HFFc6 (cell line): ENCODE results near the gene HLA-DOB. TPM values are rescaled to one million over a fixed set of nuclear protein-coding genes. Genes with fewer than 3 reads are reported as not detected.

Source experiments
- DNase-seq: peaks from one replicate; pipeline ENCODE4 v3.0.0-alpha.2; 2018
- H3K27ac Mint-ChIP-seq: 2 replicates; pipeline ENCODE4 v1.8.0; 2020; ENCODE audit warnings: mild to moderate bottlenecking, mixed read lengths
- H3K27me3 Mint-ChIP-seq: 2 replicates; pipeline ENCODE4 v1.8.0; 2021; ENCODE audit warnings: mild to moderate bottlenecking, moderate library complexity, mixed read lengths; ENCODE audit not compliant: insufficient read depth
- H3K36me3 Mint-ChIP-seq: 2 replicates; pipeline ENCODE4 v1.8.0; 2021; ENCODE audit warnings: low read depth, mixed read lengths
- H3K4me1 Mint-ChIP-seq: 2 replicates; pipeline ENCODE4 v1.8.0; 2020; ENCODE audit warnings: low read depth, mixed read lengths
- H3K4me3 Mint-ChIP-seq: 2 replicates; pipeline ENCODE4 v1.8.0; 2020; ENCODE audit warnings: mild to moderate bottlenecking, moderate library complexity, mixed read lengths
- H3K9me3 Mint-ChIP-seq: 2 replicates; pipeline ENCODE4 v1.8.0; 2020; ENCODE audit warnings: mild to moderate bottlenecking, mixed read lengths
- CTCF ChIP-seq: fragments of 200-600 bp; sonication (generic); IDR thresholded peaks from 2 replicates; pipeline ENCODE4 v1.5.0; 2021; ENCODE audit warnings: antibody characterized with exemption, mild to moderate bottlenecking
- total RNA-seq, 6 experiments: library from RNA; stranded (reverse); fragmentation: NEBNext Ultra II Directional; extraction: Animal tissue kit (Norgen Biotek cat#: 25700); gene quantifications; 2 replicates in 1 of 6; 3 replicates in 5 of 6; pipeline ENCODE4 v1.2.3, GENCODE V29; 2021

HLA-DOB gene
- total RNA-seq, 6 experiments from 2014 or later: 0.14 to 0.28 TPM; not detected in 4

GRCh38 chr6:32852844-32853540, 36.2 kb upstream of the HLA-DOB start:
- Mint-ChIP-seq H3K9me3 (no peaks in the 10 kb centered on the region), H3K36me3 (peaks cover 21% of the 10 kb centered on the region), H3K27ac (peak overlapping the region; percentile 90), H3K27me3 (peaks cover 2% of the 10 kb centered on the region), H3K4me3 (peak overlapping the region; percentile 99), H3K4me1 (peaks cover 29% of the 10 kb centered on the region)
- DNase-seq: peak; percentile 21
- no peak for TF ChIP-seq CTCF

- TF ChIP-seq CTCF: no peak
- Mint-ChIP-seq H3K4me1 (peaks cover 29% of the 10 kb centered on the region), H3K27me3 (peaks cover 2% of the 10 kb centered on the region), H3K27ac (peak overlapping the region; percentile 90), H3K9me3 (no peaks in the 10 kb centered on the region), H3K36me3 (peaks cover 28% of the 10 kb centered on the region), H3K4me3 (peak overlapping the region; percentile 99)
- no peak for DNase-seq
Measured at GRCh38 chr6:32852018-32852843, 35.4 kb upstream of the HLA-DOB start.

- Mint-ChIP-seq H3K36me3 (peaks cover 33% of the 10 kb centered on the region), H3K27ac (no peak overlapping the region), H3K27me3 (peaks cover 2% of the 10 kb centered on the region), H3K4me1 (peaks cover 29% of the 10 kb centered on the region), H3K4me3 (no peak overlapping the region), H3K9me3 (no peaks in the 10 kb centered on the region)
- TF ChIP-seq CTCF: no peak
- no peak for DNase-seq
Measured at GRCh38 chr6:32851025-32851424, 34.2 kb upstream of the HLA-DOB start.

GRCh38 chr6:32849126-32849525, 32.3 kb upstream of the HLA-DOB start:
- no peak overlapping the region for H3K27ac Mint-ChIP-seq
- no peak for DNase-seq
- H3K9me3 Mint-ChIP-seq: no peaks in the 10 kb centered on the region
- H3K36me3 Mint-ChIP-seq: peaks cover 33% of the 10 kb centered on the region
- H3K4me3 Mint-ChIP-seq: no peak overlapping the region
- peaks cover 21% of the 10 kb centered on the region for H3K4me1 Mint-ChIP-seq
- peaks cover 4% of the 10 kb centered on the region for H3K27me3 Mint-ChIP-seq
- no peak for TF ChIP-seq CTCF

GRCh38 chr6:32847795-32848194, 31.0 kb upstream of the HLA-DOB start:
- no peak overlapping the region for H3K4me3 Mint-ChIP-seq
- DNase-seq: no peak
- TF ChIP-seq CTCF: no peak
- peaks cover 30% of the 10 kb centered on the region for H3K4me1 Mint-ChIP-seq
- H3K27ac Mint-ChIP-seq: no peak overlapping the region
- peaks cover 6% of the 10 kb centered on the region for H3K27me3 Mint-ChIP-seq
- H3K9me3 Mint-ChIP-seq: no peaks in the 10 kb centered on the region
- peaks cover 33% of the 10 kb centered on the region for H3K36me3 Mint-ChIP-seq
